Ascending aorta (tissue), 2 donors: ENCODE results near the gene FAM83C. TPM values are rescaled to one million over a fixed set of nuclear protein-coding genes. Genes with fewer than 3 reads are reported as not detected.

Experiments used
- DNase-seq, 2 donors: peaks; one replicate each; pipeline ENCODE4 v3.0.0-alpha.2; 2019; ENCODE audit warnings: low spot score in 2 of 2
- H3K27ac ChIP-seq, 2 donors: fragments of 200-600 bp; sonication (generic); one replicate each; pipeline ENCODE4 v1.5.1; 2016 to 2017; ENCODE audit warnings: mild to moderate bottlenecking in 1 of 2
- H3K27me3 ChIP-seq: fragments of 200-600 bp; sonication (generic); one replicate; pipeline ENCODE4 v1.5.1; 2017
- H3K36me3 ChIP-seq, 2 donors: fragments of 200-600 bp; sonication (generic); one replicate each; pipeline ENCODE4 v1.5.1; 2016
- H3K4me1 ChIP-seq, 2 donors: fragments of 200-600 bp; sonication (generic); one replicate each; pipeline ENCODE4 v1.5.1; 2016 to 2017; ENCODE audit warnings: mild to moderate bottlenecking in 1 of 2
- H3K4me3 ChIP-seq, 2 donors: fragments of 200-600 bp; sonication (generic); one replicate each; pipeline ENCODE4 v1.5.1; 2016 to 2017; ENCODE audit warnings: mild to moderate bottlenecking in 1 of 2
- H3K9me3 ChIP-seq, 2 donors: fragments of 200-600 bp; sonication (generic); one replicate each; pipeline ENCODE4 v1.5.1; 2016
- intact Hi-C: fragments of 100-400 bp; cut with DNase I; formaldehyde crosslinking; loops from one replicate; pipeline ENCODE4 v1.15.1; 2023
- total RNA-seq: library from RNA; depleted of rRNA; stranded (reverse); fragments of >200 nt; gene quantifications from one replicate; pipeline ENCODE4 v1.1.0, GENCODE V29; 2016
- TF ChIP-seq, protein P1 (sequence below), 3 experiments: fragments of 200-600 bp in 2 of 3; fragments of 450-650 bp in 1 of 3; sonication (generic) in 2 of 3; IDR thresholded peaks; one replicate each; pipeline ENCODE4 v1.5.1; 2016 to 2019; ENCODE audit warnings: antibody characterized with exemption in 3 of 3, mild to moderate bottlenecking in 1 of 3, moderate library complexity in 1 of 3

The FAM83C gene
- total RNA-seq, 1 donor from 2014 or later: not detected

DNA sequence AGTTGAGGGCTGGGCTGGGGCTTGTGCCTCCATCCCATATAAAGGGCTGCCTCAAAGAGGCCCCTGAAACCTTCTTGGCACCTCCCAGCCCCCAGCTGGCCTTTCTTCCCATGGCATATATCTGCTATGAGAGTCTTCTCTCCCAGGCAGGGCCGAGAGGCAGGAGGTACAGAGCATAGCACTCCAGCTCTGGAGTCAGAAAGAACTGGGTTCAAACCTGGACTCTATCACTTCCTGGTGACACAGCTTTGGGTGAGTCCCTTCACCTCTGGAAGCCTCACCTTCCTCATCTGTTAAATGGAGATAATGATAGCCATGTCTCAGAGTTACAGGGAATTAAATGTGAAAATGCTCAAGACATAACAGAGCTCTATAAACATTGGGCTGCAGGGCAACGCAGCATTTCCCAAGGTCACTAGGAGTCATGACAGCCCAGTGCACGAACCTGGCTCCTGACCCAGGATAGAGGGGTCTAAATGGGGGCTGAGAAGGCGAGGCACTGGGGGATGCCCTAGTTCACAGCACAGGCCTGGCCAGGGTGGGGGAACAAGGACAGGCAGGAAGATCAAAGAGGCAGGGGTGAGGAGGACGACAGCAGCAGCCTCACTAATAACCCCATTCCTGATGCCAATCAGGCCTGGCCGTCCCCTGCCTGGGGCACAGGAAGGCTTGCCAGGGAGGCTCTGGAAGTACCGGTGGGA lies 1.9 kb downstream of the FAM83C start:
- Histone ChIP-seq H3K36me3 (no peaks in the 10 kb centered on the region), H3K27me3 (no peaks in the 10 kb centered on the region), H3K4me1 (peaks cover 0 to 3% of the 10 kb centered on the region in 2 donors), H3K4me3 (no peak overlapping the region), H3K27ac (no peak overlapping the region), H3K9me3 (no peaks in the 10 kb centered on the region)
- no peak for DNase-seq
- intact Hi-C loops: no loop called here
- TF ChIP-seq, protein P1, sequence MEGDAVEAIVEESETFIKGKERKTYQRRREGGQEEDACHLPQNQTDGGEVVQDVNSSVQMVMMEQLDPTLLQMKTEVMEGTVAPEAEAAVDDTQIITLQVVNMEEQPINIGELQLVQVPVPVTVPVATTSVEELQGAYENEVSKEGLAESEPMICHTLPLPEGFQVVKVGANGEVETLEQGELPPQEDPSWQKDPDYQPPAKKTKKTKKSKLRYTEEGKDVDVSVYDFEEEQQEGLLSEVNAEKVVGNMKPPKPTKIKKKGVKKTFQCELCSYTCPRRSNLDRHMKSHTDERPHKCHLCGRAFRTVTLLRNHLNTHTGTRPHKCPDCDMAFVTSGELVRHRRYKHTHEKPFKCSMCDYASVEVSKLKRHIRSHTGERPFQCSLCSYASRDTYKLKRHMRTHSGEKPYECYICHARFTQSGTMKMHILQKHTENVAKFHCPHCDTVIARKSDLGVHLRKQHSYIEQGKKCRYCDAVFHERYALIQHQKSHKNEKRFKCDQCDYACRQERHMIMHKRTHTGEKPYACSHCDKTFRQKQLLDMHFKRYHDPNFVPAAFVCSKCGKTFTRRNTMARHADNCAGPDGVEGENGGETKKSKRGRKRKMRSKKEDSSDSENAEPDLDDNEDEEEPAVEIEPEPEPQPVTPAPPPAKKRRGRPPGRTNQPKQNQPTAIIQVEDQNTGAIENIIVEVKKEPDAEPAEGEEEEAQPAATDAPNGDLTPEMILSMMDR (IDR thresholded peaks at IDR 0.05): no peak

DNA sequence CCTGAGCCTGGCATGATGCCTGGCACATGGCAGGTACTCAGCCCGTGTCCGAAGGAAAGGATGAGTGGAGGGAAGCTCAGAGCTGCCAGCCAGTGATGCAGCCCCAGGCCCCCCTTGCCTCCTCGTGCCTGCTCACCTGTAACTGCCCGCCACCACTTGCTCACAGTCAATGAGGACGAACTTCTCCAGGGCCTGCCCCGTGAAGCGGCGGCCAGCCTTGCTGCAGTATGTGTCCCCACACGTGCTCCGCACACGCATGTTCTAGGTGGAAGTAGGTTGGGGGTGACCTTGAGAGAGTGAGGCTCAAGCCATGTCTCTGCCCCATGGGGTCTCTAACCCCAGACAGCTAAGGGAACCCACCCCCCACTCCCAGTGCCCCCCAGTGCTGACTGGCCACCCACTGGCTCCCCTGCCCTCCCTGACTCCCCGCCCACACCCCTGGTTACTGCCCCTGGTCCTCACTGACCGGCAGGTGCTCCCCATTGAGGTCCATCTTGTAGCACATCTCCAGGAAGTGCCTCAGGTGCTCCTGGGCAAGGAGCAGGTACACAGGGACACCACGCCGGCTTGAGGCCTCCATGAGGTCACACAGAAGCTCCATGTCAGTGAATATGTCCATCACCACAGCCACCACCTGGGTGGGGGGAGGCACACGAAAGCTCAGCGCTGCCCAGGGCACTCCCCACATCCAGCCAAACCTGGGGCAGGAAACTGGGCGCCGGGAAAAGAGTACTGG lies 3.7 kb downstream of the FAM83C start:
- TF ChIP-seq, protein P1 (IDR thresholded peaks at IDR 0.05): no peak
- intact Hi-C loops: no loop called here
- Histone ChIP-seq H3K9me3 (no peaks in the 10 kb centered on the region), H3K4me3 (no peak overlapping the region), H3K27me3 (no peaks in the 10 kb centered on the region), H3K36me3 (no peaks in the 10 kb centered on the region), H3K4me1 (peaks cover 1 to 13% of the 10 kb centered on the region in 2 donors), H3K27ac (no peak overlapping the region)
- DNase-seq: no peak

DNA sequence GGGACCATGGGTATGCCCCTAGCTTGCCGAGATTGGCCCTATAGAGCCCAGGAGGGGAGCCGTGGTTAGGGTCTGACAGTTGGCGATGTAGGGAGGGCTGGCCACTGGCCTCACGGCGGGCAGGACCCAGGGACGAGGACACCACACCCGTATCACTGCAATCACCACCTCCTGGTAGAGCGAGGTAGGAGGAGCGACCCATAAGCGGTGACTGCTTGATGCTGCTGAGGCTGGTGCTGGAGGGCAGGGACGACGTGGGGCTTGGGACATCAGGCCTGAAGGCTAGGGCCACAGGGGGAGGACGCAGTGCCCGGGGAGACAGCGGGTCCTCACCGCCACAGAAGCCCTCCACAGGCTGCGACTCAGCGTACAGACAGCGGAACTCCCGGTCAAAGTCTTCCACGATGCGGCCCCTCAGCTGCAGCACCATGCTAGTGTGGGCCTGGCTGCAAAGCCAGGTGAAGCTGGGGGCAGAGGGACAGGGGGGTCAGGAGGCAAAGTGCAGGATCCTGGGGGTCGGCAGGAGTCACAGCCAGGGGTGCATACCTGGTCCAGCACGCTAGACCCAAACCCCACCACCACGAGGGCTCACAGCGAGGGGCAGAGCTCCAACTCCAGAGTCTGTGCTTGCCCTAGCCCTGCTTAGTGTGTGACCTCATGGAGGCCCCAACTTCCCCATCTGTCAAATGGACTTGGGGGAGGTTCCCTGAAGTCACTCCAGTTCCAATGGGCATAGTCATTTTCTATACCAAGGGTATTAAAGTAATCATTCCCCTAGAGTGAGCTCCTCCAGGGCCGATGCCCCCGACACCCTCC lies 4.5 kb downstream of the FAM83C start:
- H3K9me3 ChIP-seq: no peaks in the 10 kb centered on the region
- no peak for DNase-seq
- H3K27me3 ChIP-seq: no peaks in the 10 kb centered on the region
- no peak overlapping the region for H3K4me3 ChIP-seq
- TF ChIP-seq, protein P1 (IDR thresholded peaks at IDR 0.05): no peak
- intact Hi-C loops: no loop called here
- H3K27ac ChIP-seq: no peak overlapping the region
- H3K4me1 ChIP-seq: peaks cover 6 to 20% of the 10 kb centered on the region in 2 donors
- no peaks in the 10 kb centered on the region for H3K36me3 ChIP-seq

DNA sequence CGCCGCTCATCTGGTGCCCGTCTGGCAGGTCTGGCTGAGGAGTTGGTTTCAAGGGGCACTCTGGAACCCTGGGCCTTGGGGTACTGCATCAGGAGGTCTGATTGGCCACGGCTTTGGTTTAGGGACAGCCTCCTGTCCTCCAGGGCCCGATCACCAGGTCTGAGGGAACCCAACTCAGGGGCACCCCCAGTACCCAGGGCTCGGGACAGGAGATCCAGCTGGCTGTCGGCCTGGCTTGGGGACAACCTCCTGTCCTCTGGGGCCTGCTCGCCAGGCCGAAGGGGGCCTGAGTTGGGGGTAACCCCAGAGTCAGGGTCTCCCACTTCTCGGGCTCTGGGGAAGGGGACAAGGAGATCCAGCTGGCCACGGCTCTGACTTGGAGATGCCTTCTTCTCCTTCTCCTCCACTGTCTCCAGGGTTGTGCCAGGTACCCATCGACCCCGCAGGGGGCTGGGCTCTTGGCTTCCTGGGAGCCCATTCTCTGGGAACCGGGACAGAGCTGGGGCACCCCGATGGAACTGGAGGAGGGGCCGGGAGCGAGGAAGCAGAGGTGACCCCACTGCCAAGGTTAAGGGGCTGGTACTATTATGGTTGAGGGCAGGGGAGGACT lies 5.2 kb downstream of the FAM83C start:
- Histone ChIP-seq H3K4me3 (no peak overlapping the region), H3K27ac (no peak overlapping the region), H3K4me1 (peaks cover 6 to 24% of the 10 kb centered on the region in 2 donors), H3K36me3 (no peaks in the 10 kb centered on the region), H3K9me3 (no peaks in the 10 kb centered on the region), H3K27me3 (no peaks in the 10 kb centered on the region)
- intact Hi-C loops: no loop called here
- DNase-seq: no peak
- TF ChIP-seq, protein P1 (IDR thresholded peaks at IDR 0.05): no peak

DNA sequence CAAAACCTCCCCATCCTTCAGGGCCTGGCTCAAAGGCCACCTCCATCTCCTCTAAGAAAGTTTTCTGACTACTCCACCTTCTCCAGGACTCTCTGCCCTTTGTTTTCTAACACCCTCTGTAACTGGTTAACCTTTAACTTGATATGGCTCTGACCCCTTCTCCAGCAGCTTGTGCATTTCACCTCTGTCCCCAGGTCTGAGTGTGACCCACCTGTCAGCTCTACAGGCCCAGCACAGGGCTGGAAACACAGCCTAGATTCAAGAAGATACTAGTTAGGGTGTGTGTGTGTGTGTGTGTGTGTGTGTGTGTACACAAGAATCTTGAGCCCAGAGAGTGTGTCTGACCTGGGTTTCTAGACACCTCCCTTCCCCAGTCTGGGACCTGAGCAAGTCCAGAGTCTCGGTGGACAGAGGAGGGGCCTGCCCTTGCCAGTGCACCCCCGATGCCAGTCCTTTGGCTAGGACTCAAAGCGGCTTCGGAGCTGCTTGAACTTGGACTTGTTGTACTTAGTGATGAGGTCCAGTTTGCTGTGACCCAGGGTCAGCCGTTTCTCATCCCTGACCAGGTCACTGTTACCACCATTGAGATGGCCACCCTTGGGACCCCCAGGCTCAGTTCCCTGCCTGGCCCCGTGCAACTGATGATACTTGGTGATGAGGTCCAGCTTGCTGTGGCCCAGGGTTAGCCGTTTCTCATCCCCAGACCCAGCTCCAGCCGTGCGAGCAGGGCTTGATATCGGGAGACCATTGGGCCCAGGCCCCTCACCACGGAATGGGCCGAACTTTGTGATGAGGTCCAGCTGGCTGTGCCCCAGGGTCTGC lies 5.9 kb downstream of the FAM83C start:
- no peak for DNase-seq
- Histone ChIP-seq H3K27me3 (no peaks in the 10 kb centered on the region), H3K4me1 (peaks cover 6 to 24% of the 10 kb centered on the region in 2 donors), H3K9me3 (no peaks in the 10 kb centered on the region), H3K27ac (no peak overlapping the region), H3K4me3 (no peak overlapping the region), H3K36me3 (peaks cover 0 to 6% of the 10 kb centered on the region in 2 donors)
- TF ChIP-seq, protein P1 (IDR thresholded peaks at IDR 0.05): no peak
- intact Hi-C loops: no loop called here
